HUDEP-2 (cell line): ENCODE results near the gene UNG.
A peak's percentile ranks its signal among the peaks of the same experiment; 100 is the strongest.

Experiments
- DNase-seq, 76 experiments: peaks; one replicate each; lab custom pipeline; 2025; ENCODE audit not compliant: unreplicated experiment in 76 of 76; lab: John Stamatoyannopoulos, UW

Gene UNG

GRCh38 chr12:109087250-109087649 lies 10.1 kb upstream of the UNG start:
- DNase-seq = no peak

GRCh38 chr12:109088818-109089217 lies 8.6 kb upstream of the UNG start:
- DNase-seq = no peak

GRCh38 chr12:109089683-109090082 lies 7.7 kb upstream of the UNG start:
- DNase-seq = no peak

GRCh38 chr12:109092497-109093021 lies 4.8 kb upstream of the UNG start:
- DNase-seq = peak in 24 of 76 experiments; percentile 2 to 28 (median 8)

- DNase-seq = peak in 74 of 76 experiments; percentile 13 to 94 (median 85)
These were observed 4.1 kb upstream of the UNG start, which contains the start of gene ALKBH2 for GRCh38 chr12:109093022-109093918. TSS of gene ALKBH2 (minus strand) at chr12:109093472. CDS start at chr12:109092786, 686 bp downstream.

GRCh38 chr12:109097140-109097434 lies 310 bp upstream of the UNG start:
- DNase-seq = no peak

- peak in 46 of 76 experiments; percentile 4 to 69 (median 42) for DNase-seq
These were observed 797 bp downstream of the UNG start for GRCh38 chr12:109098183-109098604.

- no peak for DNase-seq
These were observed 1.3 kb downstream of the UNG start for GRCh38 chr12:109098651-109099050.

- peak in 1 of 76 experiments; percentile 3 for DNase-seq
These were observed 2.1 kb downstream of the UNG start for GRCh38 chr12:109099431-109100020.

GRCh38 chr12:109100741-109101140 lies 3.3 kb downstream of the UNG start:
- DNase-seq = no peak

- no peak for DNase-seq
These were observed 5.1 kb downstream of the UNG start for GRCh38 chr12:109102491-109102890.

- DNase-seq = no peak
These were observed 7.8 kb downstream of the UNG start for GRCh38 chr12:109105176-109105575.

- DNase-seq = no peak
These were observed 12.5 kb downstream of the UNG start for GRCh38 chr12:109109746-109110350.

- DNase-seq = peak in 58 of 76 experiments; percentile 3 to 71 (median 39)
These were observed 13.6 kb downstream of the UNG start for GRCh38 chr12:109110988-109111495.

GRCh38 chr12:109112720-109113465 lies 15.5 kb downstream of the UNG start:
- no peak for DNase-seq

- DNase-seq = no peak
These were observed 16.4 kb downstream of the UNG start for GRCh38 chr12:109113661-109114321.

GRCh38 chr12:109114644-109115043 lies 17.2 kb downstream of the UNG start:
- no peak for DNase-seq

- DNase-seq = no peak
These were observed 18.0 kb downstream of the UNG start for GRCh38 chr12:109115404-109115757.

GRCh38 chr12:109115758-109116610 lies 18.6 kb downstream of the UNG start, which contains the start of gene ACACB:
TSS of gene ACACB (plus strand) at chr12:109116587. CDS start at chr12:109139406, 22,819 bp downstream.
- no peak for DNase-seq
